ENCODE measurements around the gene CXXC4. TPM values are rescaled to one million over a fixed set of nuclear protein-coding genes. Genes with fewer than 3 reads are reported as not detected.

Gene CXXC4
- total RNA-seq, 2 donors from 2014 or later = 3.6 to 3.9 TPM

- 54 to 64% methylated on average over 2 of the region's 2 CpGs for WGBS, 2 donors
Measured at GRCh38 chr4:104447294-104447693, 47.4 kb downstream of the CXXC4 start.

GRCh38 chr4:104446431-104447278 lies 48.0 kb downstream of the CXXC4 start:
- 50 to 53% methylated on average over 5 of the region's 5 CpGs for WGBS, 2 donors
- intact Hi-C loops (cut with DNase I) = no loop called here

More at GRCh38 chr4:104447294-104447693, 47.4 kb downstream of the CXXC4 start:
- Histone ChIP-seq H3K36me3 (replicated peaks in 1 of 2; ENCODE audit: insufficient read depth in 1 of 2, low read depth in 2 of 2) (no peaks in the 10 kb centered on the region), H3K27me3 (no peaks in the 10 kb centered on the region), H3K27ac (no peak overlapping the region), H3K9me3 (no peaks in the 10 kb centered on the region), H3K4me1 (no peaks in the 10 kb centered on the region), H3K4me3 (no peak overlapping the region)
- TF ChIP-seq CTCF (IDR thresholded peaks at IDR 0.05) (no peak), POLR2A (IDR thresholded peaks at IDR 0.05) (no peak)
- intact Hi-C loops (cut with DNase I) = no loop called here
- no peak for DNase-seq
- ATAC-seq = no peak

GRCh38 chr4:104444685-104445084 lies 50.0 kb downstream of the CXXC4 start:
- no peaks in the 10 kb centered on the region for H3K4me1 ChIP-seq
- intact Hi-C loops (cut with DNase I) = no loop called here
- no peak overlapping the region for H3K27ac ChIP-seq
- DNase-seq (no peak), ATAC-seq (no peak)
- H3K36me3 ChIP-seq (replicated peaks in 1 of 2; ENCODE audit: insufficient read depth in 1 of 2, low read depth in 2 of 2) = no peaks in the 10 kb centered on the region
- no peaks in the 10 kb centered on the region for H3K9me3 ChIP-seq
- TF ChIP-seq CTCF (IDR thresholded peaks at IDR 0.05) (no peak), POLR2A (IDR thresholded peaks at IDR 0.05) (no peak)
- no peaks in the 10 kb centered on the region for H3K27me3 ChIP-seq
- no peak overlapping the region for H3K4me3 ChIP-seq
- WGBS, 2 donors = 69 to 71% methylated on average over 2 of the region's 2 CpGs

More at GRCh38 chr4:104446431-104447278, 48.0 kb downstream of the CXXC4 start:
- DNase-seq (no peak), ATAC-seq (no peak)
- H3K9me3 ChIP-seq = no peaks in the 10 kb centered on the region
- H3K27me3 ChIP-seq = no peaks in the 10 kb centered on the region
- H3K27ac ChIP-seq = no peak overlapping the region
- H3K4me3 ChIP-seq = no peak overlapping the region
- no peaks in the 10 kb centered on the region for H3K36me3 ChIP-seq (replicated peaks in 1 of 2; ENCODE audit: insufficient read depth in 1 of 2, low read depth in 2 of 2)
- TF ChIP-seq POLR2A (IDR thresholded peaks at IDR 0.05) = no peak
- no peak for TF ChIP-seq CTCF (IDR thresholded peaks at IDR 0.05)
- H3K4me1 ChIP-seq = no peaks in the 10 kb centered on the region

- Histone ChIP-seq H3K4me1 (no peaks in the 10 kb centered on the region), H3K27me3 (no peaks in the 10 kb centered on the region), H3K27ac (no peak overlapping the region), H3K9me3 (no peaks in the 10 kb centered on the region), H3K36me3 (replicated peaks in 1 of 2; ENCODE audit: insufficient read depth in 1 of 2, low read depth in 2 of 2) (no peaks in the 10 kb centered on the region), H3K4me3 (no peak overlapping the region)
- DNase-seq = no peak
- TF ChIP-seq CTCF (IDR thresholded peaks at IDR 0.05) = no peak
- no peak for TF ChIP-seq POLR2A (IDR thresholded peaks at IDR 0.05)
- intact Hi-C loops (cut with DNase I) = no loop called here
- 59 to 82% methylated on average over 2 of the region's 2 CpGs for WGBS, 2 donors
- ATAC-seq = no peak
Measured at GRCh38 chr4:104436542-104436941, 58.2 kb downstream of the CXXC4 start.
